HK-2 (cell line): ENCODE data around the gene TCERG1L.
"Not testable (repeated sequence)": the region's sequence is repeated elsewhere in the genome, so short reads cannot be mapped to it uniquely, and the experiment has no call there.

Experiments
- DNase-seq: peaks from one replicate; pipeline ENCODE4 v3.0.0-alpha.2; 2018; ENCODE audit not compliant: unreplicated experiment

The TCERG1L gene

GRCh38 chr10:131143425-131144165 lies 167.9 kb downstream of the TCERG1L start:
- DNase-seq: no peak

DNA sequence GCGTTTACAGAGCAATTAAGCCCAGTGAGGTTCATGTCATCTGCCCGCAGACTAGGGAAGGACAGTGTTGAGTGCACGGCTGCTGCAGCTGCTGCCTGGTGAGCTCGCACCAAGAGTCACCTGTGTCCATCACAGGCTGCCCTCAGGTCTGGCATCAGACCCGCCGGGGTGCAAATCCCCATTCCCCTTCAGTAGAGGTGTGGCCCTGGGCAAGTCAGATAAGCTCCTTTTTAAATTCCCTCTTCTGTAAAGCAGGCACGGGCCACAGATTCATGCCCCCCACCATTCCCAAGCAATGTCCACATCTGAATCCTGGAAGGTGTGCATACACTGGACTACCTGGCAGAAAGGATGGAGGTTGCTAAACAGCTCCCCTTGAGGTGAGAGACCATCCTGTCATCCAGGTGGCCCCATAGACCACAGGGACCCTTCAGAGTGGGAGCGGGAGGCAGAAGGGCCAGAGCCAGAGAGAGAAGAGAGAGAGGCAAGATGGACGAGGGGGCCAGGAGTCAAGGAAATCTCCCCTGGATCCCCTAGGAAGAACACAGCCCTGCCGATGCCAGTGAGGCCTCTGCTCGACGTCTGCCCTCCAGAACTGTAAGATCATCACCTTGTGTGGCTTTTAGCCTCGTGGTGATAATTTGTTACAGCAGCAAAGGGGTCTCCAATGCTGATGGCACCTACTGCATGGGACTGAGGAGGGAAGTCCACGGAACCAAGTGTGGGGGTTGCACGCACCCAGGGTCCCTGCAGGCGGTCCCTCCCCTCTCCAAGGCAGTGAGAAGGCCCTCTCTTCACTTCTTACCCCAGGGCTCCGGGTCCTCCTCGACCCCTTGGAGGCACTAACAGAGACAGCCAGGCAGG lies 168.8 kb downstream of the TCERG1L start:
- DNase-seq: no peak

- no peak for DNase-seq
Measured at GRCh38 chr10:131141645-131142516, 169.6 kb downstream of the TCERG1L start.

GRCh38 chr10:131141207-131141606 lies 170.3 kb downstream of the TCERG1L start:
- no peak for DNase-seq

DNA sequence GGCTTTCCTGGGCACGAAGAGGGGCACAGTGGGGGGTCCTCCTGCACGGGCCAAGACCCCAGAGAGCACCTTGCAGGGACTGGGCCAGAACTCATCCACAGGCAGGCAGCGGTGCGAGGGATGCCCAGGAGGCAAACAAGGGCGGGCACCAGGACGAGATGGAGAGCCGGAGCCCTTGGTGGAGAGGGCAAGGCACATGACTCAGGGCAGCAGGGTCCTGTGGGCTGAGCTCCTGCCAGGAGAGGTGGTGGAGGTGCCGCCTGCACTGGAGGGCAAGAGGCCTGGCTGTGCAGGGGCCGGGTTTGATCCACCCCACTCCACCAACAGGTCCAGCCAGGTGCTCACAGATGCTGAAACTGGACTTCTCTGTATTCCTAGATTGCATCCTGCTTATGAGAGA lies 170.9 kb downstream of the TCERG1L start:
- no peak for DNase-seq

GRCh38 chr10:131137223-131137622 lies 174.3 kb downstream of the TCERG1L start:
- DNase-seq: no peak

DNA sequence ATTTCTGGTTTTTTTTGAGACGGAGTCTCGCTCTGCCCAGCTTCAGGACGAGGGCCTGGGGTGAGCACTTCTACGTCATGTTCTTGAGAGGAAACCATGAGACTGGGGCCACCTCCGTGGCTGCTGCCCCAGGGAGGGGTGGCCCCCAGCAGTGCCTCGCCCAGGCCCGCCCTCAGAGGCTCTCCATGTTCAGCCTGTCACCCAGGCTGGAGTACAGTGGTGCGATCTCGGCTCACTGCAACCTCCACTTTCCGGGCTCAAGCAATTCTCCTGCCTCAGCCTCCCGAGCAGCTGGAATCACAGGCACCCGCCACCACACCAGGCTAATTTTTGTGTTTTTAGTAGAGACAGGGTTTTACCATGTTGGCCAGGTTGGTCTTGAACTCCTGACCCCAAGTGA lies 175.2 kb downstream of the TCERG1L start:
- DNase-seq: not testable (repeated sequence)

DNA sequence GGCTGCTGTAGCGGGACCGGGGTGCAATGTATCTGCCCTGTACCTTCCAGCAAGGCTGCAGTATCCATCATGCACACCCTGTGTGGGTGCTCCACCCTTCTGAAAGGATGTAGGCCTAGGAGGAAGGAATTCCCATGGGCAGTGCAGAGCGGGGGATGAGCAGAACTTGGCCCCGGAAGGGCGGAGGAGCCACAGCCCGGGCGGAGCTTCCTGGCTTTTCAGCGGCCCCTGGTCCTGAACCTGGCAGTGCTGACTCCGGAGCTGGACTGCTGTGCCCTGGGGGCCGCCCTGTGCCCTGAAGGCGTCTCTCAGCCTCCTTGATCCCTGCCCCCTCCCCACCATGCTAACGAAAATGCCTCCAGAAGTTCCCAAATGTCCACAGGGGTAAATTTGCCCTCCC lies 175.8 kb downstream of the TCERG1L start:
- DNase-seq: no peak

DNA sequence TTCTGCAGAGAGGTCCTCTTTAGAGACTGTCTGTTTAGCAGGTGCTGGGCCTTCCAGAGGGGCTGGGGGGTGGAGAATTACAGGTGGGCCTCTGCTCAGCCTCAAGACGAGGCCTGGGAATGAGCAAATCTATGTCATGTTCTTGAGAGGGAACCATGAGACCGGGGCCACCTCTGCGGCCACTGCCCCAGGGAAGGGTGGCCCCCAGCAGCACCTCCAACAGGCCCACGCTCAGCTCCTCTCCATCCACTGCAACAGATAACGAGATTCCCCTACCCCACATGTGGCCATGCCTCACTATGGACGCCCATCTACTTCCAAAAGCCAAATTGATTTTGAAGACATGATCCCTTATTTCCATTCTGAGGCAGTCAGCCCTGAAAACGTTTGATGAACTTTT lies 176.9 kb downstream of the TCERG1L start:
- DNase-seq: no peak

DNA sequence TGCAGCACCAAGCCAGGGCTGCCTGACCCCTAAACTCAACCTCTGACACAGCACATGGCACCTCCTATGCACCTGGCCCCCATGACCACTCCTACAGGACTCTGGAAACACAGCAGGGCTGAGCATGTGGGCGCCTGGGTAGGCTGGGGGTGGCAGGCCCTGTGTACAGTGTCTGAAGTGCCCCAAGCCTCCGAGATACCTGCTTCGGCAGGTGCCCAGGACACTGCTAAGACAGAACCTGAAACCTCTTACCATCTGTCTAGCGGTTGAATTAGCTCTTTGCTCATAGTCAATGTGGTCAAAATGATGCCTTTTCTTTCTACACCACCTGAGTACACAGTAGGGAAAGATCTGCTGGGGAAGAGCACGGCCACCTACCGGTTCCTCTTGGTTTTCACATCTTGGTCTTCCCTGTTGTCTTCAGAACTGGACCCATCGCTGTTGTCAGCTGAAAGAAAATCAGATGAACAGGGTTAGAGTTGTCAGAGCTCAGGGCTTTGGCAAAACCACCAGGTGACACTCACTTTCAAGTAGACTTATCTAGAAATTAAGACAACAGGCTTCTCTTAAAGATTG lies 177.4 kb downstream of the TCERG1L start:
- DNase-seq: no peak

DNA sequence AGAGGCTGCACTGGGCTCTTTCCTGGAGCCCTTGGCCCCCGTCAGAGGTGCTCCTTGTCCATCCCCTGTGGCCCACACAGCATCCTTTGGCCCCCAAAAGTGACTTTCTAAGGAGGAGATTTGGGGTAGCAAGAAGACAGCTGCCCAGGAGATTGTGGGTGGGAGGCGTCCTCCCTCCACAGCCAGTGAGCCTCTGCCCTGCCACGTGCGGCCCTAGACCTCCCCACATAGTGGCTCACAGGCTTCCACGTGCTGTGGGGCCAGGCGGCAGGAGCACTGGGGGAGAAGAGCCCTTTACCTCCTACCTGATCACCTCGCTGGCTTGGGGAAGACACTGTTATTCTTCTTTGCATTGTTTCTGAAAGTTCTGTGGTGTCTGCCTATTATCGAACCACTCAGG lies 178.8 kb downstream of the TCERG1L start:
- DNase-seq: no peak

DNA sequence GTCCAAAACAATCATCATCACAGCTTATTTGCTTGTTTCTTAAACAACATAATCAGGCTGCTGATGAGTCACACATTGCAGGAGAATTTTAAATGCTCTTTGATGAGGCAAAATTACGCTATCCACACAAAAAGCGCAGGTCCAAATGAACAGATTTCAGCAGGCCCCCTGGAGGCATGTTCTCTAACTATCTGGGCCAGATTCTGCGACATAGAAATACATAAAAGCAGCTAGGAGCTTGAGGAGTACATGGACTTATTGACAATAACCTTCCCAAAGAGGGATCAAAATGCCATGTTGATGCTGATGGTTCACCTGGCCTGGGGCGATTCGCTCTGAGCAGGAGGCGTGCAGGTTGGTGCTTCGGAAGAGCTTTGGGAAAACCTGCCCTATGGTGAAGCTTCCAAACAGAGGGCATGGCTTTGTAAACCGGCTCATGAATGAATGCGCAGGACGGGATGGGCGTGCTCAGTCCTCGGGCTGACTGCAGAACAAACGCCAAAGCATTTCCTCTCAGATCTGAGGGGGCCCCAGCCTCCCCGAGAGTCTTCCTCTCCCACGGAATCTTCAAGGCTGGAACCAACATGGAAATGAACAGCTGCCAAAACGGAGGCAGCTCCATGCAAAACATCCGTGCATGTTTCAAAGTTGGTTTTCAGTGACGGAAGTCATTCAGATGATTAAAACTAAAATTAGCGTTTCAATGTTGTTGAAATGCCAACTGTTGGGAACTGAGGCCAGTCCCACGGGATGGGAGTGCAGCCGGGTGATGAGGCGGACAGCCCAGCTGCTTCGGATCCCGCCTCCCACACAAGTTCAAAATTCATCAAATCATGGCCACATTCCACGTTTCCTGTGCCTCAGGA lies 179.6 kb downstream of the TCERG1L start:
- DNase-seq: no peak

DNA sequence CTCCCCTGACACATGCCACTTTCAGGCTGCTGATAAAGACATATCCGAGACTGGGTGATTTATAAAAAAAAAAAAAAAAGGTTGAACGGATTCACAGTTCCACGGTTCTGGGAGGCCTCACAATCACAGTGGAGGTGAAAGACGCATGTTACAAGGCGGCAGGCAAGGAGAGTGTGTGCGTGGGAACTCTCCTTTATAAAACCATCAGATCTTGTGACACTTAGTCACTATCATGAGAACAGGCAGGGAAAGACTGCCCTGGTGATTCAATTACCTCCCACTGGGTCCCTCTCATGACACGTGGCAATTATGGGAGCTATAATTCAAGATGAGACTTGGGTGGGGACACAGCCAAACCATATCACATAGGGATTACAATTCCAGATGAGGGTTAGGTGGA lies 181.5 kb downstream of the TCERG1L start:
- no peak for DNase-seq

DNA sequence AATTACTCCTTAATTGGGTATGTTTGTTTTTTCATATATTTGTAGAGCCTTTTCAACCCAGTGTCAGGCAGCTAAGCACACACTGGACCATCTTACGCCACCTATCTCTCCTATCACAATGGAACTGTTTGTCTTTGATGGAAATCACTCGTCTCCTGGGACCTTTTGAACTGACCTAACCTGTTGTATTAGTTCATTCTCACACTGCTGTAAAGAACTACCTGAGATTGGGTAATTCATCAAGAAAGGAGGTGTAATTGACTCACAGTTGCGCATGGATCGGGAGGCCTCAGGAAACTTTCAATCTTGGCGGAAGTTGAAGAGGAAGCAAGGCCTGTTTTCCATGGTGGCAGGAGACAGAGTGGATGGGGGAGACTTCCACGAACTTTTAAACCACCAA lies 182.0 kb downstream of the TCERG1L start:
- DNase-seq: no peak

- no peak for DNase-seq
Measured at GRCh38 chr10:131128731-131129130, 182.8 kb downstream of the TCERG1L start.

- no peak for DNase-seq
Measured at GRCh38 chr10:131127610-131128009, 183.9 kb downstream of the TCERG1L start.

DNA sequence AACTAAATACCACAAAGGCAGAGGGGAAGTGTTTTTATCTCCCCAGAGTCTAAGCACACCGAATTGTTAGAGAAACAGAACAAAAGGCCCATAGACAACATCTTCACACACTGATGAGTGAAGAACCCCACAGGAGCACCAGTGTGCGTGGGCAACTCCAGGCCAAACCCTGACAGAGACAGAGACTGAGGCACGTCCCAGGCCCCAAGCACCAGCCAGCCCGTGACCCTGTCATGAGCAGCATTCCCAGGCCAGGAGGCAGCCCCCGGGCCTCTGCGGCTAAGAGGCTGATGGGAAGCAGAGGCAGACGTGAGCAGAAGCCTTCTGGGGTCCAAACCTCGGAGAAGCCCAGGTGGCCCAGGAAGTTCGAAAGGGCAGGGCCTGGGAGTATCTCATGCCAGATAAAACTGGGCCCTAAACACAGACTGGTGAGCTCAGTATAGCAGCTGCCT lies 184.4 kb downstream of the TCERG1L start:
- no peak for DNase-seq

- DNase-seq: no peak
Measured at GRCh38 chr10:131126321-131127137, 185.0 kb downstream of the TCERG1L start.

DNA sequence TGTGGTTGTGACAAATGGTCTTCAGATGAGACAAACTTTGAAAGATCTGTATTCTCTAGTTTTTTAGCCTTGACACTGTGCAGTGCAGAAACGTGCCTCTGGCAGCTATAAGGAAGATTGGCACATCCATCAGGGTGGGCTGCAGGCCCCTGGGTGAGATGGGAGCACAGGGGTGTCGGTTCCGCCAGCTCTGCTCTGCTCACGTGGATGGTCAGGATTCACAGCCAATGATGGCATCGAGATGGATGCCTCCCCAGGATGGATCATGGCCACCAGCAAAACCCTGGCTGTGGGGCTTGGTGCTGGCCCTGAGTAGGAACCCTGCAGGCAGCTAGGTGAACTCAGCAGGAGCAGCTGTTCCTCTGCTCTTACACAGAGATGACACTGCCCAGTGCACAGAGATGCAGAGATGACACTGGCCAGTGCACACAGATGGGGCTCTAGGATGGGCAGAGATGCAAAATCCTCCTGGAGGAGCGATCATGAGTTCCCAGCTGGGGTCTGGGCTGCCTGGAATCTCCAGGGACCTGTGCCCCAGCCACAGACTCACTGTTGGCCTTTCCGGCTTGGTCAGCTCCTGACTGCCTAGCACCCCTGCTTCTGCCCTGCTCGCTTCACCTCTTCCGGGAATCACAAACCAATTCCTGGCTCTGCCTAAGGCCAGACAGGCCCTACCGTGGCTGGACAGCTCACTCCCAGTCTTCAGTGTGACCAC lies 185.9 kb downstream of the TCERG1L start:
- DNase-seq: no peak
